PC-3 (cell line): ENCODE results near the gene PLEKHO1.

Experiments used
- CTCF ChIP-seq: fragments of 300-600 bp; sonication (generic); conservative IDR thresholded peaks from 2 replicates; pipeline ENCODE4 v1.5.1; 2017; ENCODE audit warnings: antibody characterized with exemption, low read depth, mild to moderate bottlenecking, low read length
- EZH2 ChIP-seq: fragments of 300-600 bp; sonication (generic); IDR thresholded peaks from one replicate; pipeline ENCODE4 v1.6.1; 2017; ENCODE audit warnings: antibody characterized with exemption, mild to moderate bottlenecking, low read length; ENCODE audit not compliant: unreplicated experiment
- EZH2phosphoT487 ChIP-seq: fragments of 300-600 bp; sonication (generic); IDR thresholded peaks from 2 replicates; pipeline ENCODE4 v1.6.1; 2018; ENCODE audit warnings: mild to moderate bottlenecking, antibody characterized with exemption, low read length, borderline replicate concordance

- no peak for TF ChIP-seq CTCF
- TF ChIP-seq EZH2, result no peak
- no peak for TF ChIP-seq EZH2phosphoT487
Measured at GRCh38 chr1:150146849-150147542, 2.7 kb upstream of the PLEKHO1 start.
